ENCODE results near the gene DOCK2.

DOCK2 gene

GRCh38 chr5:169873642-169874041 lies 236.6 kb downstream of the DOCK2 start:
- no peak for DNase-seq

- DNase-seq, result no peak
Observed at GRCh38 chr5:169874621-169875020, 237.5 kb downstream of the DOCK2 start.

DNA sequence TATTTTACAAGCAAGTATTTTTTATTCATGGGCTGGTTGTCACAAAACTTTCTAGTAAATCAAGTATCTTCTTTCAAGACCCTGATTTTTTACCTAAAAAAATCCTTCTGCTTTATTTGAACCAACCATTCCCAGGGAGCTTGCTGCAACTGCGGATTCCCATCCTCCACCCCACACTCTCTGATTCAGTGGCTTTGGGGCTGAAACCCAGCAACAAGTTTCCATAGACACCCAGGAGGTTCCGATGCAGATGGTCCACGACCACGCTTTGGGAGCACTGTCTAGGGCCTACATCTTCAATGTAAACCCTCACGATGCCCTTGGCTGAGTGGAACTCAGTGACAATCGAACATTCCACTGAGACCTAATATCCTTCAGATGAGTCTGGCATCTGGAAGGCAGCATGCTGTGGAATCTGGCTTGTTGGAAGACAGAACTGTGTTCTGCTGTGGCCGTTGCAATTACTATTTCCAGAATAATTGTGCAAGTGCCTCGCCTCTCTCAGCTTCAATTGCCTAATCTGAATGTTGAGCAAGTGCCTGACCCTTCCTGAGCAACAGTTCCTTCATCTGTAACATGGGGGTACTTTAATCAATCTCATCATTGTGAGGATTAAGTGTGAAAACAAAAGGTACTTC lies 238.1 kb downstream of the DOCK2 start:
- no peak for DNase-seq

- no peak for DNase-seq
Observed at GRCh38 chr5:169875731-169876130, 238.7 kb downstream of the DOCK2 start.

DNA sequence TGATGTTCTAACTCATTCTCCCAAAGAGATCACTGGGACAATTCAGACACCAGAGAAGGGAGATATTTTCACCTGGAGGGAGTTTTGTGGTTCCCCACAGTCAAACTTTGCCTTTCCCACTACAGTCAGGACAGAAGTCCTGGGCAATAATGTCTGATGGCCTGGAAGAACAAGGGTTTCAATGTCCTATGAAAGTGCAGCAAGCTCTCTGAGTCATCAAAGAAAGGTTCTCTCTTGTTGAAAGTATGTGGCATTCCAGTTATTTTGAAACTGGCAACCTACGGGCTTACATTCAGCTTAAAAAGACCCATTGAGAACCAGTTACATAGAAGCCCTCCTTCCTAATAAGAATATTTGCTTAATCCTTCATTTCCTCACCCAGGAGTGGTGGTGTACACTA lies 239.3 kb downstream of the DOCK2 start:
- DNase-seq, result no peak

GRCh38 chr5:169880012-169880663 lies 243.1 kb downstream of the DOCK2 start:
- no peak for DNase-seq

DNA sequence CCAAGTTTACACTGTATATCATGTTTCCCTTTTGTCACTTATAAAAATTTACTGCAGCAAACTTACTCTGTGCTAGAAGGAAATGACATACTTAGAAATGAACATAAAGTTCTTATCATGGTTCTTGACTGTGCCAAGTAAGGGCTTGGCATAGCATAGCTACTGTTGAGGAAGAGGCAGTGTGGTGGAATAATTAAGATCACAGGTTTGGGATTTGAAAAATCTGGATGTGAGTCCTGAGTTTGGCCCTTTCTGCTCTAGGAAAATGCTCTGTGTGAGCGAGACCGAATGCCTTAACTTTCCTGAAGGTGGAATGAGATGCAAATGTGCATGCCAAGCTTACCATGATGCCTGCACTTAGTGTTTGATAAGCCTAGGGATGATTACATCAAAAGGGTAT lies 243.7 kb downstream of the DOCK2 start:
- no peak for DNase-seq

DNA sequence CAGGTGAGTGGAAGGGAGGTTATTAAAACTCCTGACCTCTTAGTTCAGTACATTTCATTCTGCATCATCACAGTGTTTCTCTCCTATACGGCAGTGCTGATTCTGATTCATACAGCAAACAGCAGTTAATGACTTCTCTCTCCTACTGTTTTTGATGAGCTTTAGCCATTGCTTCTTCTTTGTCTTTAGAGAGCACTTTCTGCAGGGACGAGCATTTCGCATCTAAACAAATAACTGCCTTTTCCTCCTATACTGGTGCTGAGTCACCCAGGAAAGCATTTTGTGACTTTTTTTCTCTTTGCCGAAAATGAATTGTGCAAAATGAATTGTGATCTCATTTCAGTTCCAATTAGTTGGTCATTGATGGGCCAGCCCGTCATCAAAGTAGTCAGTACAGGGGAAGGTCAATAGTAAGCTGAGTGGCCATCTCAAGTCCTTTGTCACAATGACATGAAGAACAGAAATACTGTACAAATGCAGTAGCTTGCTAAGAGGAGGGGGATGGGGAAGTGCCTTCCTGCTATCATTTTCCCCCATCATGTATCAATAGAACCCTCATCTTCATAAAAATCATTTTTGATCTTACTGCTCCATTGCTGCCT lies 244.7 kb downstream of the DOCK2 start:
- DNase-seq, result no peak

- no peak for DNase-seq
Observed at GRCh38 chr5:169886033-169886432, 249.0 kb downstream of the DOCK2 start.

GRCh38 chr5:169886677-169887076 lies 249.6 kb downstream of the DOCK2 start:
- DNase-seq, result no peak

- DNase-seq, result no peak
Observed at GRCh38 chr5:169889572-169889971, 252.5 kb downstream of the DOCK2 start.

GRCh38 chr5:169893010-169893409 lies 255.9 kb downstream of the DOCK2 start:
- no peak for DNase-seq

DNA sequence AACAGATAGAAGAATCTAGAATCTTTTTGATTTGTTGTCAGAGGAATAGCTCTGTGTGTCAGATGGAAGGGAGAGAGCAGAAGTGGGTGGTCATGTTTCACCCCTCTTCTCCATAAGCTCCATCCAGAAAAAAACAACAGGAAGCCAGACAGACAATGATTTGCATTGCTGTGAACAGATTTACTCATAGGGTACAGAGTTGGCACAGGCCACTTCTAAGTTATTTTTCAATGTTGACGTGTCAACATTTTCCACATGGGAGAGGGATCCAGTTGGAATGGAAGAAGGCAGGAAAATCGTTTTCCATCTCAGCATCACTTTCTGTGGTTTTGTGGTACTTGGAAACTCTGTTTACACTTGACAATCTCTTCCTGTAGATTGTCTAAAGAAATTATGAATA lies 256.5 kb downstream of the DOCK2 start:
- DNase-seq, result no peak

GRCh38 chr5:169895926-169896325 lies 258.9 kb downstream of the DOCK2 start:
- no peak for DNase-seq

- DNase-seq, result no peak
Observed at GRCh38 chr5:169897481-169897880, 260.4 kb downstream of the DOCK2 start.

DNA sequence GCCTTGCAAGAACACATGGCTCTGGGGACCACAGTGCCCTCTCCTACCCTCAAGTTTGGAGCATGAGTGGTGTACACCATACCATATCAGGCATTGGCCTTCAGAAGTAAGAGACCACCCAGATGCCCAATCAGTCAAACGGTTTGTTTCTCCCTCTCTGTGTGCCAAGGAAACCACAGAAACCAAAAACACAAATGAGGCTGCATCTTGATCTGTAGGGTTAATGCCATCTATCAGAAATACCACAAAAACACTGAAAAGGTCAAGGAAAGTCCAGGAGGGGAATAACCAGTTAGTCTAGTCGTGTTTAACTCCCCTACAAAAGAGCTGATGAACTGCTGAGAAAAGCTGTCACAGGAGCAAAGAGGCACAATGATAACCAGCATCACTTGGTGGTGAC lies 264.8 kb downstream of the DOCK2 start:
- DNase-seq, result no peak

GRCh38 chr5:169904059-169904458 lies 267.0 kb downstream of the DOCK2 start:
- DNase-seq, result no peak

DNA sequence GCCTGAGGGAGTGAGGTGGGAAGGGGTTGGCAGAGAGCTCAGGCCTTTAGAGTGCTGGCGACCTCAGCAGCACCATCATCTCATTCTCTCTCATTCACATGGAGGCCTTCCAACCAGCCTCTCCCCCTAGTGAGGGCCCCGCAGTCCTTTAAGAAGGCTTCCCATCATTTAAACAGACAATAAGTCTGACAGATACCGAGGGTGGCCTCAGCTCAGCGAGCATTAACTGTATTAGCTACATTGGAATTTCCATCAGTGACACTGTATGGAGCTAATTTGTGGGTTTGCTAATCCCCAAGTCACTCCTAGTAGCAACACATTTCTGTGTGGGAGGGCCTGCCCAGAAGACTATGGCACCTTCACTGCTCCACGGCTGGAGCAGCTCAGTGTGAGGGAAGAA lies 267.4 kb downstream of the DOCK2 start:
- no peak for DNase-seq

DNA sequence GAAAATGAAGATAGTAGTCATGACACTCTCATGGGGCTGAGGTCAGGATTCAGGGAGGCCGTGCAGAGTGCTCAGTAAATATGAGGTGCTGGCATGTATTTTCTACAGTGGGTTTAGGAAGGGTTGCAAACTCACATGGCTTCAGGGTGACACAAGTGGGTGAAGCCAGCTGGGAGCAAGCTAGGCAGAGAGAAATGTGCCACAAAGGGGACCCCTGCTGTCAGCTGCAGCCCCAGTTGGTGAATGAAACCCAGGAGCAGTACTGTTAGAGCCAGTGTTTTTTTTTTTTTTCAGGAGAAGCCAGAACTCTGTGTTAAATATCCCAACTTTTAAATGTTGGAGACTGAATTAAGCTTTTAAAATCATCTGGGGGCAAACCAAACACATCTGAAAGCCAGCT lies 267.9 kb downstream of the DOCK2 start:
- no peak for DNase-seq

DNA sequence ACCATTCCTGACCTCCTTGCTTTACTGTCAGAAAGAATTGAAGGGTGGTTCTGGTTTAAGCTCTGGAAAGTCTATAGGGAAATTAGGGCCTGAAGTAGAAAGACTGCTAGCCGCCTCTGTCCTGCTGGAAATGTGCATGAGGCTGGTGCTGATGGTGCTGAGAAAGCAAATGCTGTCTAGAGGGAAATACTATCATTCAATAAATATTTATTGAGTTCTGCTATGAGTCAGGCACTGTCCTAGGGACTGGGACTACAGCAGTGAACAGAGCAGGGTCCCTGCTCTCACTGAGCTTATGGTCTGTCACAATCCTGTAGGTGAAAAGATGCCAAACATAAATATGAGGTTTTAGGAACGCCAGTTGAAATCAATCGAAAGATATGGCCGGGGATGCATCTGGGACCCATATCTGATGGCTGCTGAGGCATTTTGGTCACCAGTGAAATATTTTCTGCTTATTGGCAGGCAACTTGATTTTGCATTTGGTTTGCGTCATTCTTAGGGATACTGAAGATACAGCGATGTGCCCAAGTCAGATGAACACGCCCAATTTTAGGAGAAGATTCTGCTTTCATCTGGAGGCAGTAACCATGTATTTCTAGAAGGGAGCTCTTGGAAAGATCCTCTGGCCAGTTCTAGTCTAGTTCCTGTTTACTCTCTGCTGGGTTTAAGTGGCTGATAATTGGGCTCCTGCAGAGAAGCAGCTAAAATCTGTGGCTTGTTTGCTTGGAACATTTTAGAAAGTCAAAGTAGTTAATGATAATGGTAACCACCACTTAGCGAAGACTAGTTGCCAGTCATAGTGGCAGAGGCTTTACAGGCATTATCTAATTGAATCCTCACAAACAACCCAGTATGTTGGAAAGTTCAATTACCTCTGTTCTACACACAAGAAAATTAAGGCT lies 269.9 kb downstream of the DOCK2 start:
- DNase-seq, result no peak

DNA sequence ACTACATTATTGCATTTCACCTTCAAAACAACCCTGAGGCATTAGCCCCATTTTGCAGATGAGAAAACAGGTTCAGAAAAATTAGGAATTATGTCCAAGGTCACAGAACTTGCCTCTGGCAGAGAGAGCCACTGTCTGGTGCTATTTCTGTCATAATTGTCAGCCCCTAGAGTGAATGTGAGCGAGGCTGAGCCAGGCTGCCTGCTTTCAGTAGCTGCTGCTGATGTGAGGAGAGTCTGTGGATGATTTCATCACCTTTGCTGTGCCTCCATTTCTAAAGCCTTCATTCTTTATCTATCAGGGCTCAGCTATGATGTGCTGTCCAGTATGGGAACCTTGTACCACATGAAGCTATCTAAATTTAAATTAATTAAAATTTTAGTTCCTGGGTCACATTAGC lies 271.8 kb downstream of the DOCK2 start:
- DNase-seq, result no peak

GRCh38 chr5:169909945-169910344 lies 272.9 kb downstream of the DOCK2 start:
- DNase-seq, result no peak

GRCh38 chr5:169910393-169910792 lies 273.3 kb downstream of the DOCK2 start:
- DNase-seq, result no peak

All from NCI-H2171 treated with DMSO at 0.1 percent for 48 hours (cell line).